A172 (cell line): ENCODE data around the gene ZNF438. TPM values are rescaled to one million over a fixed set of nuclear protein-coding genes. Genes with fewer than 3 reads are reported as not detected.
"Not testable (repeated sequence)": the region's sequence is repeated elsewhere in the genome, so short reads cannot be mapped to it uniquely, and the experiment has no call there.

Source experiments
- DNase-seq: peaks from one replicate; pipeline ENCODE4 v3.0.0-alpha.2; 2015; ENCODE audit warnings: low spot score
- total RNA-seq: library from RNA; depleted of rRNA; stranded (reverse); fragments of >200 nt; shearing (Covaris generic); gene quantifications from 2 replicates; pipeline ENCODE4 v1.2.3, GENCODE V29; 2014

The ZNF438 gene
- total RNA-seq, 1 experiment from 2014 or later: 6.2 TPM

DNA sequence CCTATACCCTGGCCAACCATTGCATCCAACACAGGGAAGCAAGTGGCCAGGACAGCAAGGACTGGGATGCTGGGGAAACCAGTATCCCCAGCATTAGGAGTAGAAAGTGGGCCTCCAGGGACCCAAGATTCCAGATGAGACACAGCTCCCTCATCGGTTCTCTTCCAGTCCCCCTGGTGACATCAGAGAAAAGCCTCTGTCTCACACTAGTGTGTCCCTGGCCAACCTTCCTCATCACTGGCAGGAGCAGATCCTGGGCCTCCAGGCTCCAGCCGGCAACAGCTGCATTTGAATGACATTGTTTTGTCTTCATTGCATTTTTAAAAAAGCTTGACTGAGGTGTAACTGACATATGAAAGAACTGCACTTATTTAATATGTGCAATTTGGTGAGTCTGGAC lies 224.8 kb downstream of the ZNF438 start:
- no peak for DNase-seq

DNA sequence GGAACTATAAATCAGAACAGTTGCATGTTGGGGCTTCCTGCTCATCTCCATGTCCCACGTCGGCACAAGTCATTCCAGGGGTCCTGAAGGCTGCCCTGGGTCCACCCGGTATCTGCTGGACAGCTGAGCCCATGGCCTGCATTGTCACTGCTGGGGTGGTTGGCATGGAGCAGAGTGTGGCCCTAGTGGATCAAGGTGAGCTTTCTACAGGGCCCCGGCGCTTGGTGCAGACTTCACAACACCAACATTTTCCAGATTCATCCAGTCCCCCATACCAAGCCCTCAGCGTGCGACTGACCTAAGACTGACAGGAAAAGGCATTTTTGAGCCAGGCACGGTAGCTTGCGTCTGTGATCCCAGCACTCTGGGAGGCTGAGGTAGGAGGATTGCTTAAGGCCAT lies 226.6 kb downstream of the ZNF438 start:
- DNase-seq: no peak

- no peak for DNase-seq
Measured at GRCh38 chr10:30804478-30805055, 227.1 kb downstream of the ZNF438 start.

DNA sequence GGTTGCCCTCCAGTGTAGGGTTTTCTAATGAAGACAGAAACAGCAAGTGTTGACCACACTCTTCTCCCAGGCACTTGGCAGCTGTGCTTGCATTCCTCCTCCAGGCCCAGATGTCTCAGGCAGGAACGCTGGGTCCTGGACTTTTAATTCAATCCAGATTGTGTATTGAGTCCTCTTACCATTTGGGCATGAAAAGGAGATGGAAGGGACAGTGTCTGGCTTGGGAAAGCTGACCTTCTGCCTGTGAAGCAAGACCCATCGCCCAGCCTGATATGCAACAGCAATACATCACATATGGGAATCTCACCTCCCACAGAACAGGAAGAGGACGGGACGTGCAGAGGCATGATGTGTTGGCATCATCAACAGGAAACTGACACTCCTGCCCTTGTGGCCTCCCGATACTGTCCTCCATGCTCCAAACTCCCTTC lies 227.8 kb downstream of the ZNF438 start:
- DNase-seq: no peak

- no peak for DNase-seq
Measured at GRCh38 chr10:30803058-30803457, 228.6 kb downstream of the ZNF438 start.

GRCh38 chr10:30800368-30800767 lies 231.3 kb downstream of the ZNF438 start:
- no peak for DNase-seq

DNA sequence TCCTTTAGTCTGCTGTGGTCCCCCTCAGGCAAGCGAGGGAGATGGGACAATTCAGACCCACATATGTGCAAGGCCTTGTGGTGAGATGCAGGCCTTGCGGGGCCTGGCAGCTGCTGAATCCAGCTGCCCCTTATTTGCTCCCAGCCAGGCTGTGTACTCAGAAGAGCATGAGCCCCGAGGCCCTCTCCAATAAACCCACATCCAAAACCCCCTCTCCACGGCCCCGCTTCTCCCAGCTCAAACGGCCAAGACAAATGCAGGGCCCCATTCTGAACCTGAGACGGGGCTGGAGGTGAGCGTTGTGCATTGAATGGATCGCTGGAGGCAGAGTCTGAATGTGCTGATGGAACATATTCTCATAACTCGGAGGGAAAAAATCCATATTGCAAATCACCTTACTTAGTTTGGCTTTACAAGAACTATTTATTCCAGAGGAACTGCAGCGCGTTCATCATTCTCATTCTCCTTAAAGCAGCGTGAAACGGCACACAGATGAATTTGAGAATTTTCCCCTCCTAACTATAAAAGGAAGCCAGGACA lies 232.9 kb downstream of the ZNF438 start:
- DNase-seq: no peak

GRCh38 chr10:30795024-30795423 lies 236.6 kb downstream of the ZNF438 start:
- DNase-seq: not testable (repeated sequence)
